Thyroid gland (tissue), 4 donors: Measurements from ENCODE around the gene FHIT.

Experiments
- POLR2A ChIP-seq, 2 donors: fragments of 450-650 bp; IDR thresholded peaks; one replicate each; pipeline ENCODE4 v1.6.1; 2017; ENCODE audit warnings: antibody characterized with exemption in 2 of 2, mild to moderate bottlenecking in 2 of 2, moderate library complexity in 1 of 2
- TF ChIP-seq, protein P1 (sequence below), 6 experiments: fragments of 200-600 bp in 3 of 6; fragments of 450-650 bp in 3 of 6; sonication (generic) in 3 of 6; IDR thresholded peaks; one replicate each; pipeline ENCODE4 v1.5.1; 2016 to 2019; ENCODE audit warnings: antibody characterized with exemption in 6 of 6, mild to moderate bottlenecking in 2 of 6, inconsistent platforms in 1 of 6, moderate library complexity in 1 of 6

DNA sequence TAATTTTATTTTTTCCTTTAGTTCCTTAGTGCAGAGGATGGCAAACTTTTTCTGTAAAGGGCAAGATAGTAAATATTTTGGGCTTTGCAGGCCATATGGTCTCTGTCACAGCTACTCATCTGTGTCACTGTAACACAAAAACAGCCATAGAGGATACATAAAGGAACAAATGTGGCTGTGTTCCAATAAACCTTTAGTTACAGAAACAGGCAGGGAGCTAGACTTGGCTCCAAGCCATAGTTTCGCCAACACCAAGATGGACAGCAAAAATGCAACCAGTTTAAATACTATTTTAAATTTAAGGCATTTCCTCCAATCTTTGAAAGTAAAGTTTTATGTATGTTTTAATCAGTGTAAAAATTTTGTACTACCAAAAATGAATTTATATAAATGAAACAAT is 753.4 kb downstream of the FHIT start:
- TF ChIP-seq, protein P1, sequence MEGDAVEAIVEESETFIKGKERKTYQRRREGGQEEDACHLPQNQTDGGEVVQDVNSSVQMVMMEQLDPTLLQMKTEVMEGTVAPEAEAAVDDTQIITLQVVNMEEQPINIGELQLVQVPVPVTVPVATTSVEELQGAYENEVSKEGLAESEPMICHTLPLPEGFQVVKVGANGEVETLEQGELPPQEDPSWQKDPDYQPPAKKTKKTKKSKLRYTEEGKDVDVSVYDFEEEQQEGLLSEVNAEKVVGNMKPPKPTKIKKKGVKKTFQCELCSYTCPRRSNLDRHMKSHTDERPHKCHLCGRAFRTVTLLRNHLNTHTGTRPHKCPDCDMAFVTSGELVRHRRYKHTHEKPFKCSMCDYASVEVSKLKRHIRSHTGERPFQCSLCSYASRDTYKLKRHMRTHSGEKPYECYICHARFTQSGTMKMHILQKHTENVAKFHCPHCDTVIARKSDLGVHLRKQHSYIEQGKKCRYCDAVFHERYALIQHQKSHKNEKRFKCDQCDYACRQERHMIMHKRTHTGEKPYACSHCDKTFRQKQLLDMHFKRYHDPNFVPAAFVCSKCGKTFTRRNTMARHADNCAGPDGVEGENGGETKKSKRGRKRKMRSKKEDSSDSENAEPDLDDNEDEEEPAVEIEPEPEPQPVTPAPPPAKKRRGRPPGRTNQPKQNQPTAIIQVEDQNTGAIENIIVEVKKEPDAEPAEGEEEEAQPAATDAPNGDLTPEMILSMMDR (IDR thresholded peaks at IDR 0.05) = no peak
- no peak for TF ChIP-seq POLR2A (IDR thresholded peaks at IDR 0.05)
